ENCODE results near the gene ROBO1. TPM values are rescaled to one million over a fixed set of nuclear protein-coding genes. Genes with fewer than 3 reads are reported as not detected.

The ROBO1 gene
- total RNA-seq, 1 donor from 2014 or later: 31.7 TPM

DNA sequence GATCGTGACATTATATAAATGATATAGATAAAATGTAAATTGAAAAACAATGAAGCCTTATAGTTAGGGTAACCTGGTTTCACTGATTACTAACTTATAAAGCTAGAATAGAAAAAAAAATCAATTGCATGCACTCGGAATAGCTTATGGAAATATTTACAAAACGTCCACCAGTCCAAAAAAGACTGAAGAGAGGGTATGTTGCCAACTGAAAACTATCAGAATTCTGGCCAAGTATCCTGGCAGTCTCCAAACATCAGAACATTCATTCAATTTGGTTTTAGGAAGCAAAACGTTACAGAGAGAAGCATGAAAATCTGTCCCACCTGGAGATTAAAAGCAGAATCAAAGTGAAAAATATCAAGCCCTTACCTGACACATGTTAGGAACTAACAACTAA, 892.4 kb downstream of the ROBO1 start:
- TF ChIP-seq, protein P1, sequence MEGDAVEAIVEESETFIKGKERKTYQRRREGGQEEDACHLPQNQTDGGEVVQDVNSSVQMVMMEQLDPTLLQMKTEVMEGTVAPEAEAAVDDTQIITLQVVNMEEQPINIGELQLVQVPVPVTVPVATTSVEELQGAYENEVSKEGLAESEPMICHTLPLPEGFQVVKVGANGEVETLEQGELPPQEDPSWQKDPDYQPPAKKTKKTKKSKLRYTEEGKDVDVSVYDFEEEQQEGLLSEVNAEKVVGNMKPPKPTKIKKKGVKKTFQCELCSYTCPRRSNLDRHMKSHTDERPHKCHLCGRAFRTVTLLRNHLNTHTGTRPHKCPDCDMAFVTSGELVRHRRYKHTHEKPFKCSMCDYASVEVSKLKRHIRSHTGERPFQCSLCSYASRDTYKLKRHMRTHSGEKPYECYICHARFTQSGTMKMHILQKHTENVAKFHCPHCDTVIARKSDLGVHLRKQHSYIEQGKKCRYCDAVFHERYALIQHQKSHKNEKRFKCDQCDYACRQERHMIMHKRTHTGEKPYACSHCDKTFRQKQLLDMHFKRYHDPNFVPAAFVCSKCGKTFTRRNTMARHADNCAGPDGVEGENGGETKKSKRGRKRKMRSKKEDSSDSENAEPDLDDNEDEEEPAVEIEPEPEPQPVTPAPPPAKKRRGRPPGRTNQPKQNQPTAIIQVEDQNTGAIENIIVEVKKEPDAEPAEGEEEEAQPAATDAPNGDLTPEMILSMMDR (IDR thresholded peaks at IDR 0.05; ENCODE audit: insufficient read depth, low read length, poor library complexity, severe bottlenecking): no peak
- Histone ChIP-seq H3K36me3 (ENCODE audit: control insufficient read depth, insufficient read depth, low read length) (no peaks in the 10 kb centered on the region), H3K4me3 (ENCODE audit: low read depth, low read length) (no peak overlapping the region), H3K27me3 (ENCODE audit: control insufficient read depth, insufficient read depth, low read length) (no peaks in the 10 kb centered on the region)
- no peak for DNase-seq (ENCODE audit: low read depth)

DNA sequence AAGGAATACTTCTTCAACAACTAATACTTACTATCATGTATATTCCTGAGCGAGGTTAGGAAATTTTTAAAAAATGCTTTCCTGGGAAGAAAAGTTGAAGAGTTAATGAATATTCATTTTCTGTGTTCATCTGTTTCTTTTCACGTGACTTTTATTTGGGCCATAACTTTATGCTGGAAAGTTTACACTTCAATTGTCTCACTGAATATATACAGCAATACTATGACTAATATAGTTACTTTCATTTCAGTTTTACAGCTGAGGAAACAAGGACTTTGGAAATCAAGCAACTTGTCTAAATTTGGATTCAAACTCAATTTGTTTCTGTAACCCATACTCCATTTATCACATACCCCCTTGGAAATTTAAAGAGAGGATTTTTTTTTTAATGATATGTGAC, 894.2 kb downstream of the ROBO1 start:
- no peak overlapping the region for H3K4me3 ChIP-seq (ENCODE audit: low read depth, low read length)
- DNase-seq (ENCODE audit: low read depth): no peak
- no peaks in the 10 kb centered on the region for H3K27me3 ChIP-seq (ENCODE audit: control insufficient read depth, insufficient read depth, low read length)
- TF ChIP-seq, protein P1 (IDR thresholded peaks at IDR 0.05; ENCODE audit: insufficient read depth, low read length, poor library complexity, severe bottlenecking): no peak
- H3K36me3 ChIP-seq (ENCODE audit: control insufficient read depth, insufficient read depth, low read length): no peaks in the 10 kb centered on the region

DNA sequence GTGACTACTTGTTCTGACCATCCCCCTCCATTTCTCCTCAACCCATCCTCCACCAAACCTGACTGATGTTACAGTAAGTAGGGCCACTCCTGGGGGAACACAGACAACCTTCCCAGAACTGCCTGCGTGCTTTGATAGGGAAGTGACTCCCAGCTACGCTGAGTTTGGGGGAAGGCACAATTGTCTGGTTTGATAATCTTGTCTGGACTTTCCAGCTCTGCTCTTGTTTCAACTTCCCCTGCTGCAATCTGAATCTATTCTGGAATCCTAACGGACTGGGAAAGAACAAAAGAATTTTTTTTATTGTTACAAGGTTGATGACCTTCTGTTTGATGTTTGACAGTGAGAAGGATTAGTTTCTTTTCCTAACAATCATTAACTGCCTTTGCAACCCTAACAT, 895.6 kb downstream of the ROBO1 start:
- Histone ChIP-seq H3K36me3 (ENCODE audit: control insufficient read depth, insufficient read depth, low read length) (no peaks in the 10 kb centered on the region), H3K4me3 (ENCODE audit: low read depth, low read length) (no peak overlapping the region), H3K27me3 (ENCODE audit: control insufficient read depth, insufficient read depth, low read length) (no peaks in the 10 kb centered on the region)
- peak; percentile 32 for DNase-seq (ENCODE audit: low read depth)
- TF ChIP-seq, protein P1 (IDR thresholded peaks at IDR 0.05; ENCODE audit: insufficient read depth, low read length, poor library complexity, severe bottlenecking): no peak

DNA sequence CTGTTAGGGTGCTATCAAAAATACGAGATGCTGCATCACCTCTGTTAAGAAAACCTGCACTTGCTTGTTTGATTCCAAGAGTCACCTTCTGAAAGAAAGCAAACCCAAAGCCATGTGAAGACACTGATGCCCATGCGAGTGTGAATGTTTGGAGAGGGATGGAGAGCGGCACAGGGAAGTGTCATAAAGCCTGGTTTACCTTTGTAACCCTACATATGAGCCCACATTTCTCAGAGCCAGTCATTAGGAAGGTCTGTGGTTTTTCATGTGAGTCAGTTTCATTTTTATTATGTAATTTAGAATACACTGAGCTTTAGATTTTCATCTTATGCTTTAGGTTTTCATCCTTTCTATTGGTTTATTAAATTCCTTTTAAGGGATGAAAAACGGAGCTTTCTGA, 896.8 kb downstream of the ROBO1 start:
- Histone ChIP-seq H3K36me3 (ENCODE audit: control insufficient read depth, insufficient read depth, low read length) (no peaks in the 10 kb centered on the region), H3K4me3 (ENCODE audit: low read depth, low read length) (no peak overlapping the region), H3K27me3 (ENCODE audit: control insufficient read depth, insufficient read depth, low read length) (no peaks in the 10 kb centered on the region)
- TF ChIP-seq, protein P1 (IDR thresholded peaks at IDR 0.05; ENCODE audit: insufficient read depth, low read length, poor library complexity, severe bottlenecking): no peak
- no peak for DNase-seq (ENCODE audit: low read depth)

DNA sequence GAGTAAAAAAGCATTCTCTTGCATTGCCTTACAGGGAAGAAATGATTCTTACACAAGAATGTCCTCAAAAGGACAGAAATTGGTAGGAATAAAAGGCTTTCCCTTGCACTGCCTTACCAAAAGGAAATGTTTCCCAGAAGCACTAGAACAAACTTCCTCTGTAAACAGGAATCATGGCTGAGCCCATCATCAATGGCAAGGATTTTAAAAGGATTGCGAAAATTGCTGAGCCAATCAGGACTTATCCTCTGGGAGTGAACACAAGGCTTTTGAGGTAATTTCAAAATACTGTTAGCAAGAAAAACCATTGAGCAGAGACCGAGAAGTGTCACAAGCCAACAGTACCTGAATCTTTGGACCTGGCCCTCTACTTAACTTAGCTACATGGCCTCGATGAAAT, 897.3 kb downstream of the ROBO1 start:
- H3K36me3 ChIP-seq (ENCODE audit: control insufficient read depth, insufficient read depth, low read length): no peaks in the 10 kb centered on the region
- H3K27me3 ChIP-seq (ENCODE audit: control insufficient read depth, insufficient read depth, low read length): no peaks in the 10 kb centered on the region
- no peak overlapping the region for H3K4me3 ChIP-seq (ENCODE audit: low read depth, low read length)
- no peak for DNase-seq (ENCODE audit: low read depth)
- TF ChIP-seq, protein P1 (IDR thresholded peaks at IDR 0.05; ENCODE audit: insufficient read depth, low read length, poor library complexity, severe bottlenecking): no peak

DNA sequence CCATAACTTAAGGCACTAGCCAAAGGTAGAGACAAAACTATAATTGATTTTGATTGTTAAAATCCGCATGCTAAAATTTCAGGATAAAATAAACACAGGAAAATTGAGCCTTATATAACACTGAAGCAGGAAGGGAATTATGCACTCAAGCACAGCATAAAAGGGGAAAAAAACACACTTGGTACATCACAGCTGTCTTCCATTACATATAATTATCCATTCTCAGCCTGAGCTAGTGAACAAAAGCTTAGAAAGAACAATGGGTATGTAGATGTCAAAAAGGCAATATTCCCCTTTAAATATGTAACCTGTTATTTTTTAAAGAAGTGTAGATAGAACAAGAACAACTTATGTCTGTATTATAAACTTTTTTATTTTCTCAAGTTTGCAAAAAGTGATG, 899.2 kb downstream of the ROBO1 start:
- H3K27me3 ChIP-seq (ENCODE audit: control insufficient read depth, insufficient read depth, low read length): no peaks in the 10 kb centered on the region
- no peak overlapping the region for H3K4me3 ChIP-seq (ENCODE audit: low read depth, low read length)
- TF ChIP-seq, protein P1 (IDR thresholded peaks at IDR 0.05; ENCODE audit: insufficient read depth, low read length, poor library complexity, severe bottlenecking): no peak
- no peaks in the 10 kb centered on the region for H3K36me3 ChIP-seq (ENCODE audit: control insufficient read depth, insufficient read depth, low read length)
- no peak for DNase-seq (ENCODE audit: low read depth)
